ENCODE results near the gene ZNF708. TPM values are rescaled to one million over a fixed set of nuclear protein-coding genes. Genes with fewer than 3 reads are reported as not detected.
"Not testable (repeated sequence)": the region's sequence is repeated elsewhere in the genome, so short reads cannot be mapped to it uniquely, and the experiment has no call there.

Gene ZNF708
- total RNA-seq, 1 experiment from 2014 or later = 10.0 TPM

DNA sequence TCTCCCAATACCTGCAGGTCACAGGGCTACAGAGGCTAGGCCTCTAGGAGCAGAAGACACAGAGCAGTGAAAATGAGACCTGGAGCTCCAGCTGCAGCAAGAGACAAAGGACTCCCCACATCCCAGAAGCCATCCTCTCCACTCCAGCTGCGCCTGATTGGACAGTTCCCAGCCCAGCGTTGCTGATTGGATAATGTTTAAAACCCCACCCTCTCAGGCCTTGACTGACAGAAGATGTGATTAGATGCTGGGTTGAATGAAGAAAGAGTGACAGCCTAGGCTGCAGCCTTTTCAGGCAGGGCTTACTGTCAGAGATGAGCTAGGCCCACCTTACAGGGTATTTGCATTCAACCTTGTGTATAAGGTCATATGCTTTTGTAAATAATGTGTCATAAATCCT is 59.4 kb downstream of the ZNF708 start:
- Mint-ChIP-seq H3K27ac (ENCODE audit: unreplicated experiment) (no peak overlapping the region), H3K4me1 (ENCODE audit: low read depth, unreplicated experiment) (no peaks in the 10 kb centered on the region), H3K4me3 (ENCODE audit: unreplicated experiment) (no peak overlapping the region), H3K36me3 (ENCODE audit: insufficient read depth, unreplicated experiment) (no peaks in the 10 kb centered on the region), H3K27me3 (ENCODE audit: insufficient read depth, unreplicated experiment) (no peaks in the 10 kb centered on the region), H3K9me3 (ENCODE audit: unreplicated experiment) (peaks cover 32% of the 10 kb centered on the region)
- Histone ChIP-seq H3K36me3 (ENCODE audit: control insufficient read depth, insufficient read depth, low read length) (no peaks in the 10 kb centered on the region), H3K27me3 (replicated peaks; ENCODE audit: control insufficient read depth, insufficient read depth, low read length) (no peaks in the 10 kb centered on the region), H3K9me3 (0 out of 2 replicates have a peak, but pooled peaks cover 2% of the 10 kb centered on the region), H3K4me3 (ENCODE audit: low read depth, low read length) (no peak overlapping the region), H3K4me1 (no peaks in the 10 kb centered on the region)
- CTCF ChIA-PET = interaction anchor here (0.6 kb wide), 1 partner anchor 818 kb away, joined by 4 read pairs; no protein-coding TSS in a partner anchor
- intact Hi-C loops (cut with micrococcal nuclease; ENCODE audit: unreplicated experiment) = no loop called here
- POLR2A ChIA-PET = no interaction called here
- BruUV-seq (replicated peaks) = no TSS peak
- TF ChIP-seq, protein P1, sequence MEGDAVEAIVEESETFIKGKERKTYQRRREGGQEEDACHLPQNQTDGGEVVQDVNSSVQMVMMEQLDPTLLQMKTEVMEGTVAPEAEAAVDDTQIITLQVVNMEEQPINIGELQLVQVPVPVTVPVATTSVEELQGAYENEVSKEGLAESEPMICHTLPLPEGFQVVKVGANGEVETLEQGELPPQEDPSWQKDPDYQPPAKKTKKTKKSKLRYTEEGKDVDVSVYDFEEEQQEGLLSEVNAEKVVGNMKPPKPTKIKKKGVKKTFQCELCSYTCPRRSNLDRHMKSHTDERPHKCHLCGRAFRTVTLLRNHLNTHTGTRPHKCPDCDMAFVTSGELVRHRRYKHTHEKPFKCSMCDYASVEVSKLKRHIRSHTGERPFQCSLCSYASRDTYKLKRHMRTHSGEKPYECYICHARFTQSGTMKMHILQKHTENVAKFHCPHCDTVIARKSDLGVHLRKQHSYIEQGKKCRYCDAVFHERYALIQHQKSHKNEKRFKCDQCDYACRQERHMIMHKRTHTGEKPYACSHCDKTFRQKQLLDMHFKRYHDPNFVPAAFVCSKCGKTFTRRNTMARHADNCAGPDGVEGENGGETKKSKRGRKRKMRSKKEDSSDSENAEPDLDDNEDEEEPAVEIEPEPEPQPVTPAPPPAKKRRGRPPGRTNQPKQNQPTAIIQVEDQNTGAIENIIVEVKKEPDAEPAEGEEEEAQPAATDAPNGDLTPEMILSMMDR (IDR thresholded peaks at IDR 0.05; ENCODE audit: insufficient read depth in 1 of 2, low read depth in 1 of 2, low read length in 1 of 2, severe bottlenecking in 1 of 2, unreplicated experiment in 1 of 2) = no peak
- no peak for DNase-seq

DNA sequence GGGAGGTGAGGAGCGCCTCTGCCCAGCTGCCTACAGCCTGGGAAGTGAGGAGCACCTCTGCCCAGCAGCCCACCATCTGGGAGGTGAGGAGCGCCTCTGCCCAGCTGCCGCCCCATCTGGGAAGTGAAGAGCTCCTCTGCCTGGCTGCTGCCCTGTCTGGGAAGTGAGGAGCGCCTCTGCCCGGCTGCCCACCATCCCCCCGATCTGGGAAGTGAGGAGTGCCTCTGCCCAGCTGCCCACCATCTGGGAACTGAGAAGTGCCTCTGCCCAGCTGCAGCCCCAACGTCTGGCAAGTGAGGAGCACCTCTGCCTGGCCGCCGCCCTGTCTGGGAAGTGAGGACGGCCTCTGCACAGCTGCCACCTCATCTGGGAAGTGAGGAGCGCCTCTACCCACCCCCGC is 64.3 kb downstream of the ZNF708 start:
- TF ChIP-seq, protein P1 (IDR thresholded peaks at IDR 0.05; ENCODE audit: insufficient read depth in 1 of 2, low read depth in 1 of 2, low read length in 1 of 2, severe bottlenecking in 1 of 2, unreplicated experiment in 1 of 2) = no peak
- Mint-ChIP-seq H3K9me3 (ENCODE audit: unreplicated experiment) (peaks cover 34% of the 10 kb centered on the region), H3K27ac (ENCODE audit: unreplicated experiment) (no peak overlapping the region), H3K27me3 (ENCODE audit: insufficient read depth, unreplicated experiment) (no peaks in the 10 kb centered on the region), H3K36me3 (ENCODE audit: insufficient read depth, unreplicated experiment) (no peaks in the 10 kb centered on the region), H3K4me1 (ENCODE audit: low read depth, unreplicated experiment) (no peaks in the 10 kb centered on the region), H3K4me3 (ENCODE audit: unreplicated experiment) (no peak overlapping the region)
- BruUV-seq (replicated peaks) = no TSS peak
- intact Hi-C loops (cut with micrococcal nuclease; ENCODE audit: unreplicated experiment) = no loop called here
- H3K27me3 ChIP-seq (replicated peaks; ENCODE audit: control insufficient read depth, insufficient read depth, low read length) = no peaks in the 10 kb centered on the region
- CTCF ChIA-PET = interaction anchor here (0.6 kb wide), 1 partner anchor 68 kb away, joined by 5 read pairs; no protein-coding TSS in a partner anchor
- no peaks in the 10 kb centered on the region for H3K4me1 ChIP-seq
- no peaks in the 10 kb centered on the region for H3K9me3 ChIP-seq
- POLR2A ChIA-PET = no interaction called here
- no peak for DNase-seq
- H3K4me3 ChIP-seq (ENCODE audit: low read depth, low read length) = no peak overlapping the region
- no peaks in the 10 kb centered on the region for H3K36me3 ChIP-seq (ENCODE audit: control insufficient read depth, insufficient read depth, low read length)

DNA sequence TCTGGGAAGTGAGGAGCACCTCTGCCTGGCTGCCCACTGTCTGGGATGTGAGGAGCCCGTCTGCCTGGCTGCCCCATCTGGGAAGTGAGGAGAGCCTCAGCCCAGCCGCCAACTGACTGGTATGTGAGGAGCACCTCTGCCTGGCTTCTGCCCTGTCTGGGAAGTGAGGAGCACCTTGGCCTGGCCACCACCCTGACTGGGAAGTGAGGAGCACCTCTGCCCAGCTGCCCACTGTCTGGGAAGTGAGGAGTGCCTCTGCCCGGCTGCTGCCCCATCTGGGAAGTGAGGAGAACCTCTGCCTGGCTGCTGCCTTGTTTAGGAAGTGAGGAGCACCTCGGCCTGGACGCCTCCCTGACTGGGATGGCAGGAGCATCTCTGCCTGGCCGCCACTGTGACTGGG is 64.8 kb downstream of the ZNF708 start:
- DNase-seq = no peak
- no peak overlapping the region for H3K4me3 ChIP-seq (ENCODE audit: low read depth, low read length)
- Mint-ChIP-seq H3K27ac (ENCODE audit: unreplicated experiment) (no peak overlapping the region), H3K4me1 (ENCODE audit: low read depth, unreplicated experiment) (no peaks in the 10 kb centered on the region), H3K27me3 (ENCODE audit: insufficient read depth, unreplicated experiment) (no peaks in the 10 kb centered on the region), H3K4me3 (ENCODE audit: unreplicated experiment) (no peak overlapping the region), H3K9me3 (ENCODE audit: unreplicated experiment) (peaks cover 34% of the 10 kb centered on the region), H3K36me3 (ENCODE audit: insufficient read depth, unreplicated experiment) (no peaks in the 10 kb centered on the region)
- no peaks in the 10 kb centered on the region for H3K36me3 ChIP-seq (ENCODE audit: control insufficient read depth, insufficient read depth, low read length)
- no peaks in the 10 kb centered on the region for H3K4me1 ChIP-seq
- H3K27me3 ChIP-seq (replicated peaks; ENCODE audit: control insufficient read depth, insufficient read depth, low read length) = no peaks in the 10 kb centered on the region
- BruUV-seq (replicated peaks) = no TSS peak
- ChIA-PET CTCF (no interaction called here), POLR2A (no interaction called here)
- intact Hi-C loops (cut with micrococcal nuclease; ENCODE audit: unreplicated experiment) = no loop called here
- H3K9me3 ChIP-seq = no peaks in the 10 kb centered on the region
- TF ChIP-seq, protein P1 (IDR thresholded peaks at IDR 0.05; ENCODE audit: insufficient read depth in 1 of 2, low read depth in 1 of 2, low read length in 1 of 2, severe bottlenecking in 1 of 2, unreplicated experiment in 1 of 2) = no peak

DNA sequence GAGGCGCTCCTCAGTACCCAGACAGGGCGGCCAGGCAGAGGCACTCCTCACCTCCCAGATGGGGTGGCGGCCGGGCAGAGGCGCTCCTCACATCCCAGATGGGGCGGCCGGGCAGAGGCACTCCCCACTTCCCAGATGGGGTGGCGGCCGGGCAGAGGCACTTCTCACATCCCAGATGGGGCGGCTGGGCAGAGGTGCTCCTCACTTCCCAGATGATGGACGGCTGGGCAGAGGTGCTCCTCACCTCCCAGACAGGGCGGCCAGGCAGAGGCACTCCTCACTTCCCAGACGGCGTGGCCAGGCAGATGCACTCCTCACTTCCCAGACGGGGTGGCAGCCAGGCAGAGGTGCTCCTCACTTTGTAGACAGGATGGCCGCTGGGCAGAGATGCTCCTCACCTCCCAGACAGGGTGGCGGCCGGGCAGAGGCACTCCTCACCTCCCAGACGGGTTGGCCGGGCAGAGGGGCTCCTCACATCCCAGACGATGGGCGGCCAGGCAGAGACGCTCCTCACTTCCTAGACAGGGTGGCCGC is 68.3 kb downstream of the ZNF708 start:
- H3K4me3 ChIP-seq (ENCODE audit: low read depth, low read length); POLR2A ChIA-PET; BruUV-seq (replicated peaks); H3K36me3 ChIP-seq (ENCODE audit: control insufficient read depth, insufficient read depth, low read length); intact Hi-C loops (cut with micrococcal nuclease; ENCODE audit: unreplicated experiment); H3K27me3 ChIP-seq (replicated peaks; ENCODE audit: control insufficient read depth, insufficient read depth, low read length); H3K27ac Mint-ChIP-seq (ENCODE audit: unreplicated experiment); H3K36me3 Mint-ChIP-seq (ENCODE audit: insufficient read depth, unreplicated experiment); CTCF ChIA-PET; DNase-seq; H3K27me3 Mint-ChIP-seq (ENCODE audit: insufficient read depth, unreplicated experiment); H3K4me1 ChIP-seq; H3K4me3 Mint-ChIP-seq (ENCODE audit: unreplicated experiment); H3K4me1 Mint-ChIP-seq (ENCODE audit: low read depth, unreplicated experiment); H3K9me3 ChIP-seq: not testable (repeated sequence)
- peaks cover 34% of the 10 kb centered on the region for H3K9me3 Mint-ChIP-seq (ENCODE audit: unreplicated experiment)
